ENCODE data around the gene LRCOL1. TPM values are rescaled to one million over a fixed set of nuclear protein-coding genes. Genes with fewer than 3 reads are reported as not detected.

The LRCOL1 gene
- total RNA-seq, 1 experiment from 2014 or later, result not detected

DNA sequence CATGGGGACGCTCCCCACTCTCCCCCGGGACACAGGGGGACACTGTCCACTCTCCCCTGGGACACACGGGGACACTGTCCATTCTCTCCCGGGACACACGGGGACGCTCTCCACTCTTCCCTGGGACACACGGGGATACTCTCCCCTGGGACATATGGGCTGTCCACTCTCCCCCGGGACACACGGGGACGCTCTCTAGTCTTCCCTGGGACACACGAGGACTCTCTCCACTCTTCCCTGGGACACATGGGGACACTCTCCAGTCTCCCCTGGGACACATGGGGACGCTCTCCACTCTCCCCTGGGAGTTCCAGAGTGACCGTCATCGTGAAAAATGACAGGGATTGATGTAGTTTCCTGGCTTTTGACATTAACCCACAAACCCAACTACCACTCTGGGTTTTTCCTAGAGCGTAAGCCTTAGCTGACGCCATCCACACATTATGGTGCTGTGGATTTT is 5.2 kb upstream of the LRCOL1 start:
- H3K27ac Mint-ChIP-seq (ENCODE audit: unreplicated experiment), result no peak overlapping the region
- intact Hi-C loops (cut with micrococcal nuclease; ENCODE audit: unreplicated experiment), result loop anchor here (1.0 kb wide), 1 partner anchor 15 kb away; no protein-coding TSS in a partner anchor
- Histone ChIP-seq H3K27me3 (replicated peaks; ENCODE audit: control insufficient read depth, insufficient read depth, low read length) (no peaks in the 10 kb centered on the region), H3K4me1 (no peaks in the 10 kb centered on the region), H3K9me3 (peaks cover 24% of the 10 kb centered on the region), H3K36me3 (ENCODE audit: control insufficient read depth, insufficient read depth, low read length) (no peaks in the 10 kb centered on the region), H3K4me3 (ENCODE audit: low read depth, low read length) (no peak overlapping the region)
- TF ChIP-seq CTCF (IDR thresholded peaks at IDR 0.05; ENCODE audit: insufficient read depth in 1 of 2, low read depth in 1 of 2, low read length in 1 of 2, severe bottlenecking in 1 of 2, unreplicated experiment in 1 of 2), result no peak
- no peak for DNase-seq
- POLR2A ChIA-PET, result no interaction called here
- H3K4me3 Mint-ChIP-seq (ENCODE audit: unreplicated experiment), result no peak overlapping the region
- H3K36me3 Mint-ChIP-seq (ENCODE audit: insufficient read depth, unreplicated experiment), result peaks cover 28% of the 10 kb centered on the region
- no peaks in the 10 kb centered on the region for H3K9me3 Mint-ChIP-seq (ENCODE audit: unreplicated experiment)
- CTCF ChIA-PET, result interaction anchor here (1.0 to 2.2 kb wide), 3 partner anchors 13 to 201 kb away, joined by 5 to 15 read pairs (median 5); no protein-coding TSS in a partner anchor
- H3K27me3 Mint-ChIP-seq (ENCODE audit: insufficient read depth, unreplicated experiment), result peaks cover 2% of the 10 kb centered on the region
- no TSS peak for BruUV-seq (replicated peaks)
- peaks cover 4% of the 10 kb centered on the region for H3K4me1 Mint-ChIP-seq (ENCODE audit: low read depth, unreplicated experiment)

- Mint-ChIP-seq H3K4me1 (ENCODE audit: low read depth, unreplicated experiment) (peaks cover 4% of the 10 kb centered on the region), H3K4me3 (ENCODE audit: unreplicated experiment) (no peak overlapping the region), H3K9me3 (ENCODE audit: unreplicated experiment) (no peaks in the 10 kb centered on the region), H3K27ac (ENCODE audit: unreplicated experiment) (no peak overlapping the region), H3K27me3 (ENCODE audit: insufficient read depth, unreplicated experiment) (peaks cover 2% of the 10 kb centered on the region), H3K36me3 (ENCODE audit: insufficient read depth, unreplicated experiment) (peaks cover 22% of the 10 kb centered on the region)
- peak; percentile 82 to 89 for TF ChIP-seq CTCF (IDR thresholded peaks at IDR 0.05; ENCODE audit: insufficient read depth in 1 of 2, low read depth in 1 of 2, low read length in 1 of 2, severe bottlenecking in 1 of 2, unreplicated experiment in 1 of 2)
- ChIA-PET CTCF (interaction anchor here (0.6 to 2.2 kb wide), 8 partner anchors 10 to 201 kb away, joined by 3 to 15 read pairs (median 4); no protein-coding TSS in a partner anchor), POLR2A (no interaction called here)
- intact Hi-C loops (cut with micrococcal nuclease; ENCODE audit: unreplicated experiment), result loop anchor here (1.0 kb wide), 2 partner anchors 15 to 200 kb away; no protein-coding TSS in a partner anchor
- Histone ChIP-seq H3K4me1 (no peaks in the 10 kb centered on the region), H3K4me3 (ENCODE audit: low read depth, low read length) (no peak overlapping the region), H3K9me3 (peaks cover 24% of the 10 kb centered on the region), H3K27me3 (replicated peaks; ENCODE audit: control insufficient read depth, insufficient read depth, low read length) (no peaks in the 10 kb centered on the region), H3K36me3 (ENCODE audit: control insufficient read depth, insufficient read depth, low read length) (no peaks in the 10 kb centered on the region)
- BruUV-seq (replicated peaks), result no TSS peak
- DNase-seq, result peak; percentile 81 to 83
Measured at GRCh38 chr12:132614861-132615578, 4.6 kb upstream of the LRCOL1 start.

DNA sequence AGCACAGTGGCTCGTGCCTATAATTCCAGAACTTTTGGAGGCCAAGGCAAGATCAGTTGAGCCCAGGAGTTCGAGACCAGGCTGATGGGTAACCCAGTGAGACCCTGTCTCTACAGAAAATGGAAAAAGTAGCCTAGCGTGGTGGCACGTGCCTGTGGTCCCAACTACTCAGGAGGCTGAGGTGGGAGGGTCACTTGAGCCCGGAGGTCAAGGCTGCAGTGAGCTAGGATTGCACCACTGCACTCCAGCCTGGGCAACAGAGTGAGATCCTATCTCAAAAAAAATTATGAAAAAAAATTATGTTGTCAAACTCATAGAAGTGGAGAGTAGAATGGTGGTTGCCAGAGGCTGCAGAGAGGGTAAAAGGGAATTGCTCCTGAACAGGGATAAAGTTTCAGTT is 3.6 kb upstream of the LRCOL1 start:
- H3K36me3 Mint-ChIP-seq (ENCODE audit: insufficient read depth, unreplicated experiment), result peaks cover 16% of the 10 kb centered on the region
- H3K4me1 Mint-ChIP-seq (ENCODE audit: low read depth, unreplicated experiment), result peaks cover 4% of the 10 kb centered on the region
- Histone ChIP-seq H3K4me3 (ENCODE audit: low read depth, low read length) (no peak overlapping the region), H3K9me3 (peaks cover 24% of the 10 kb centered on the region), H3K36me3 (ENCODE audit: control insufficient read depth, insufficient read depth, low read length) (no peaks in the 10 kb centered on the region), H3K27me3 (replicated peaks; ENCODE audit: control insufficient read depth, insufficient read depth, low read length) (no peaks in the 10 kb centered on the region), H3K4me1 (no peaks in the 10 kb centered on the region)
- no TSS peak for BruUV-seq (replicated peaks)
- intact Hi-C loops (cut with micrococcal nuclease; ENCODE audit: unreplicated experiment), result loop anchor here (1.0 kb wide), 1 partner anchor 199 kb away; no protein-coding TSS in a partner anchor
- H3K27ac Mint-ChIP-seq (ENCODE audit: unreplicated experiment), result no peak overlapping the region
- H3K4me3 Mint-ChIP-seq (ENCODE audit: unreplicated experiment), result no peak overlapping the region
- POLR2A ChIA-PET, result no interaction called here
- no peak for DNase-seq
- H3K9me3 Mint-ChIP-seq (ENCODE audit: unreplicated experiment), result no peaks in the 10 kb centered on the region
- CTCF ChIA-PET, result no interaction called here
- H3K27me3 Mint-ChIP-seq (ENCODE audit: insufficient read depth, unreplicated experiment), result peaks cover 2% of the 10 kb centered on the region
- no peak for TF ChIP-seq CTCF (IDR thresholded peaks at IDR 0.05; ENCODE audit: insufficient read depth in 1 of 2, low read depth in 1 of 2, low read length in 1 of 2, severe bottlenecking in 1 of 2, unreplicated experiment in 1 of 2)
